Measurements from ENCODE around the gene RIPPLY1.

DNA sequence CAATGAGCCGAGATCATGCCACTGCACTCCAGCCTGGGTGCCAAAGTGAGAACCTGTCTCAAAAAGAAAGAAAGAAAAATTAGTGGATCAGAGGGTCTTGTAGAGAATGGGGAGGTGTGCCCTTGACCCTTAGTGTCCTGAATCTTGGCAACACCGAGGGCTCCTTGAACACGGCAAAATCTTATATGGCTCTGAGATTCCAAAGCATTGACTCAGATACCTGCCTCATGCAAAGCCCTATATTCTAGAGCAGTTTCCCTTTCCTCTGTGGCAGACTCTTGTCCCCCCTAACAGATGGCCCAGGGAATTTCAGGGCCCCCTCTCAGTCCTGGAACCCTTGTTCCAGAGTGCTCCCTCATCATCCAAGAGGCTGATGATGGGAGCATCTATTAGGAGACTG is 23.9 kb upstream of the RIPPLY1 start:
- no peak for TF ChIP-seq POLR2AphosphoS5 (IDR thresholded peaks at IDR 0.05)
- TF ChIP-seq, protein P1, sequence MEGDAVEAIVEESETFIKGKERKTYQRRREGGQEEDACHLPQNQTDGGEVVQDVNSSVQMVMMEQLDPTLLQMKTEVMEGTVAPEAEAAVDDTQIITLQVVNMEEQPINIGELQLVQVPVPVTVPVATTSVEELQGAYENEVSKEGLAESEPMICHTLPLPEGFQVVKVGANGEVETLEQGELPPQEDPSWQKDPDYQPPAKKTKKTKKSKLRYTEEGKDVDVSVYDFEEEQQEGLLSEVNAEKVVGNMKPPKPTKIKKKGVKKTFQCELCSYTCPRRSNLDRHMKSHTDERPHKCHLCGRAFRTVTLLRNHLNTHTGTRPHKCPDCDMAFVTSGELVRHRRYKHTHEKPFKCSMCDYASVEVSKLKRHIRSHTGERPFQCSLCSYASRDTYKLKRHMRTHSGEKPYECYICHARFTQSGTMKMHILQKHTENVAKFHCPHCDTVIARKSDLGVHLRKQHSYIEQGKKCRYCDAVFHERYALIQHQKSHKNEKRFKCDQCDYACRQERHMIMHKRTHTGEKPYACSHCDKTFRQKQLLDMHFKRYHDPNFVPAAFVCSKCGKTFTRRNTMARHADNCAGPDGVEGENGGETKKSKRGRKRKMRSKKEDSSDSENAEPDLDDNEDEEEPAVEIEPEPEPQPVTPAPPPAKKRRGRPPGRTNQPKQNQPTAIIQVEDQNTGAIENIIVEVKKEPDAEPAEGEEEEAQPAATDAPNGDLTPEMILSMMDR (IDR thresholded peaks at IDR 0.05) = no peak
- no peak for TF ChIP-seq EP300 (IDR thresholded peaks at IDR 0.05)
- no peak for TF ChIP-seq POLR2A (IDR thresholded peaks at IDR 0.05)
